ELR (cell line): ENCODE measurements around the gene ASIC1.

Source experiments
- DNase-seq: peaks from one replicate; pipeline ENCODE4 v3.0.0-alpha.2; 2015; ENCODE audit warnings: low read depth

Gene ASIC1

GRCh38 chr12:50084775-50085614 lies 27.6 kb downstream of the ASIC1 start, which contains the start of gene SMARCD1:
TSS of gene SMARCD1 (plus strand) at chr12:50085342. CDS start at chr12:50085370, 28 bp downstream.
- DNase-seq, result peak; percentile 94

- peak; percentile 21 for DNase-seq
Measured at GRCh38 chr12:50085615-50086072, 28.2 kb downstream of the ASIC1 start.

- DNase-seq, result no peak
Measured at GRCh38 chr12:50086148-50086547, 28.8 kb downstream of the ASIC1 start.

GRCh38 chr12:50087151-50087550 lies 29.8 kb downstream of the ASIC1 start:
- DNase-seq, result no peak

- DNase-seq, result peak; percentile 89
Measured at GRCh38 chr12:50087995-50088394, 30.6 kb downstream of the ASIC1 start.

- peak; percentile 77 for DNase-seq
Measured at GRCh38 chr12:50088577-50089335, 31.4 kb downstream of the ASIC1 start.

- no peak for DNase-seq
Measured at GRCh38 chr12:50089730-50090129, 32.3 kb downstream of the ASIC1 start.

- DNase-seq, result no peak
Measured at GRCh38 chr12:50090391-50090790, 33.0 kb downstream of the ASIC1 start.

- no peak for DNase-seq
Measured at GRCh38 chr12:50097952-50098351, 40.6 kb downstream of the ASIC1 start.

- DNase-seq, result peak; percentile 71
Measured at GRCh38 chr12:50099302-50100008, 42.1 kb downstream of the ASIC1 start.

- no peak for DNase-seq
Measured at GRCh38 chr12:50100561-50100960, 43.2 kb downstream of the ASIC1 start.

- peak; percentile 73 for DNase-seq
Measured at GRCh38 chr12:50101663-50102062, 44.3 kb downstream of the ASIC1 start.

- DNase-seq, result no peak
Measured at GRCh38 chr12:50102131-50102531, 44.7 kb downstream of the ASIC1 start.

GRCh38 chr12:50102646-50103309 lies 45.4 kb downstream of the ASIC1 start:
- no peak for DNase-seq

- DNase-seq, result no peak
Measured at GRCh38 chr12:50103351-50103750, 46.0 kb downstream of the ASIC1 start.

GRCh38 chr12:50103767-50104321 lies 46.4 kb downstream of the ASIC1 start, which contains the start of gene GPD1:
TSS of gene GPD1 (plus strand) at chr12:50104008. CDS start at chr12:50104051, 43 bp downstream.
- DNase-seq, result peak; percentile 57

- DNase-seq, result no peak
Measured at GRCh38 chr12:50104417-50105366, 47.3 kb downstream of the ASIC1 start.

- DNase-seq, result no peak
Measured at GRCh38 chr12:50105913-50106450, 48.6 kb downstream of the ASIC1 start.

- DNase-seq, result no peak
Measured at GRCh38 chr12:50106907-50107306, 49.5 kb downstream of the ASIC1 start.
